NCI-H2029 (cell line): ENCODE results near the gene RIC8A.

Source experiments
- DNase-seq: peaks from one replicate; lab custom pipeline; 2025; lab: John Stamatoyannopoulos, UW

The RIC8A gene

GRCh38 chr11:204587-205109 lies 2.9 kb upstream of the RIC8A start:
- DNase-seq, result no peak

- DNase-seq, result no peak
Measured at GRCh38 chr11:205221-206001, 2.1 kb upstream of the RIC8A start.

GRCh38 chr11:206002-206384 lies 1.5 kb upstream of the RIC8A start:
- DNase-seq, result no peak

GRCh38 chr11:206526-207207 lies 841 bp upstream of the RIC8A start:
- DNase-seq, result no peak

GRCh38 chr11:207863-208180 lies 314 bp downstream of the RIC8A start:
- DNase-seq, result peak; percentile 67

GRCh38 chr11:208181-208916 lies 841 bp downstream of the RIC8A start:
- peak; percentile 63 for DNase-seq

- no peak for DNase-seq
Measured at GRCh38 chr11:208917-209260, 1.4 kb downstream of the RIC8A start.

GRCh38 chr11:209275-210121 lies 2.0 kb downstream of the RIC8A start:
- no peak for DNase-seq

- no peak for DNase-seq
Measured at GRCh38 chr11:210122-210802, 2.8 kb downstream of the RIC8A start.

- DNase-seq, result no peak
Measured at GRCh38 chr11:210803-211180, 3.3 kb downstream of the RIC8A start.

- no peak for DNase-seq
Measured at GRCh38 chr11:211295-211694, 3.8 kb downstream of the RIC8A start.

GRCh38 chr11:211741-212140 lies 4.2 kb downstream of the RIC8A start:
- DNase-seq, result no peak

- DNase-seq, result no peak
Measured at GRCh38 chr11:212150-213100, 4.9 kb downstream of the RIC8A start.

- DNase-seq, result no peak
Measured at GRCh38 chr11:213111-213510, 5.6 kb downstream of the RIC8A start.

- DNase-seq, result no peak
Measured at GRCh38 chr11:214083-214482, 6.6 kb downstream of the RIC8A start.

- DNase-seq, result no peak
Measured at GRCh38 chr11:215581-216037, 8.1 kb downstream of the RIC8A start.

- no peak for DNase-seq
Measured at GRCh38 chr11:216081-216974, 8.8 kb downstream of the RIC8A start.

GRCh38 chr11:217704-218103 lies 10.2 kb downstream of the RIC8A start:
- DNase-seq, result no peak
